Measurements from ENCODE around the gene TUBGCP6.

- TF ChIP-seq CTCF (IDR thresholded peaks at IDR 0.05 in 2 of 3, conservative IDR thresholded peaks at IDR 0.05 in 1 of 3; ENCODE audit: control insufficient read depth in 2 of 3, extremely low read depth in 1 of 3, insufficient read depth in 1 of 3, low read depth in 3 of 3, low read length in 3 of 3) (no peak), SRF (IDR thresholded peaks at IDR 0.05; ENCODE audit: low read depth in 2 of 2, low read length in 2 of 2) (no peak), EGR1 (IDR thresholded peaks at IDR 0.05; ENCODE audit: borderline replicate concordance in 1 of 2, low read depth in 2 of 2, low read length in 2 of 2) (no peak), HCFC1 (IDR thresholded peaks at IDR 0.05; ENCODE audit: low read length) (no peak), MTA2 (IDR thresholded peaks at IDR 0.05; ENCODE audit: low read depth) (no peak), ETV6 (conservative IDR thresholded peaks at IDR 0.05 in 1 of 2, IDR thresholded peaks at IDR 0.05 in 1 of 2; ENCODE audit: borderline replicate concordance in 1 of 2, low read depth in 1 of 2) (no peak), USF2 (IDR thresholded peaks at IDR 0.05; ENCODE audit: borderline replicate concordance, low read depth, low read length) (no peak), ESRRA (IDR thresholded peaks at IDR 0.05; ENCODE audit: low read length) (no peak)
These were observed 17.1 kb downstream of the TUBGCP6 start for GRCh38 chr22:50227579-50228215.
